HepG2 (cell line): ENCODE data around the gene KRI1. TPM values are rescaled to one million over a fixed set of nuclear protein-coding genes. Genes with fewer than 3 reads are reported as not detected.

ENCODE experiments used
- FOXA3 ChIP-seq: IDR thresholded peaks from 2 replicates; pipeline ENCODE4 v1.6.1; 2016; ENCODE audit warnings: missing genetic modification reagents, missing compliant biosample characterization
- KLF12 ChIP-seq: sonication (generic); formaldehyde crosslinking; IDR thresholded peaks from 2 replicates; pipeline ENCODE4 v1.4.0; 2020; ENCODE audit warnings: missing genetic modification reagents, borderline replicate concordance
- KLF15 ChIP-seq: sonication (generic); formaldehyde crosslinking; IDR thresholded peaks from 2 replicates; pipeline ENCODE4 v1.8.1; 2023; ENCODE audit warnings: borderline replicate concordance, mild to moderate bottlenecking, inconsistent platforms, missing genetic modification reagents, mixed read lengths
- MED1 ChIP-seq: sonication (generic); formaldehyde crosslinking; IDR thresholded peaks from 2 replicates; pipeline ENCODE4 v1.4.0; 2020; ENCODE audit warnings: missing genetic modification reagents
- PAX8 ChIP-seq: sonication (generic); formaldehyde crosslinking; IDR thresholded peaks from 2 replicates; pipeline ENCODE4 v1.8.0; 2022; ENCODE audit warnings: mild to moderate bottlenecking, missing genetic modification reagents, borderline replicate concordance
- PTBP1 ChIP-seq: fragments of 200-400 bp; formaldehyde crosslinking; IDR thresholded peaks from 2 replicates; pipeline ENCODE4 v1.6.1; 2018; ENCODE audit warnings: low read length, low read depth; ENCODE audit not compliant: poor library complexity, severe bottlenecking
- RAD51 ChIP-seq: fragments of 450-650 bp; IDR thresholded peaks from 2 replicates; pipeline ENCODE4 v1.6.1; 2016; ENCODE audit warnings: borderline replicate concordance
- ZNF776 ChIP-seq: sonication (generic); formaldehyde crosslinking; IDR thresholded peaks from 2 replicates; pipeline ENCODE4 v1.4.0; 2020; ENCODE audit warnings: mild to moderate bottlenecking, missing genetic modification reagents
- ZNF883 ChIP-seq: sonication (generic); formaldehyde crosslinking; IDR thresholded peaks from 2 replicates; pipeline ENCODE4 v1.5.1; 2020; ENCODE audit warnings: mild to moderate bottlenecking, missing genetic modification reagents; ENCODE audit errors: not compliant biosample characterization
- ZSCAN29 ChIP-seq: sonication (generic); formaldehyde crosslinking; conservative IDR thresholded peaks from 2 replicates; pipeline ENCODE4 v1.4.0; 2020; ENCODE audit warnings: mild to moderate bottlenecking, missing genetic modification reagents
- polyA plus RNA-seq, 8 experiments: library from polyadenylated mRNA; depleted of rRNA in 3 of 8; stranded (reverse) in 7 of 8; unstranded in 1 of 8; fragments of >200 nt; fragmentation: Illumina TruSeq in 4 of 8; extraction: Trizol in 4 of 8; gene quantifications; 2 replicates each; pipeline versions ENCODE4 v1.2.1 to v1.2.3, GENCODE V29; 2011 to 2016; ENCODE audit warnings: low read depth in 4 of 8, missing spikeins in 1 of 8, mixed read lengths in 1 of 8; ENCODE audit not compliant: insufficient read depth in 1 of 8
- total RNA-seq, 5 experiments: library from RNA; depleted of rRNA; stranded (reverse); fragments of >200 nt; fragmentation: Illumina TruSeq; extraction: Trizol; gene quantifications; 2 replicates each; pipeline ENCODE4 v1.2.3, GENCODE V29; 2016; ENCODE audit warnings: low read depth in 1 of 5
- TF ChIP-seq, protein P1 (sequence below): sonication (generic); formaldehyde crosslinking; IDR thresholded peaks from 2 replicates; pipeline ENCODE4 v1.4.0; 2020; ENCODE audit warnings: missing genetic modification reagents
- TF ChIP-seq, protein P2 (sequence below): sonication (generic); formaldehyde crosslinking; IDR thresholded peaks from 2 replicates; pipeline ENCODE4 v1.8.0; 2022; ENCODE audit warnings: missing genetic modification reagents, mild to moderate bottlenecking, inconsistent platforms, borderline replicate concordance
- TF ChIP-seq, protein P3 (sequence below): sonication (generic); formaldehyde crosslinking; IDR thresholded peaks from 2 replicates; pipeline ENCODE4 v1.4.0; 2020; ENCODE audit warnings: missing genetic modification reagents, mild to moderate bottlenecking, borderline replicate concordance
- TF ChIP-seq, protein P4 (sequence below): sonication (generic); formaldehyde crosslinking; IDR thresholded peaks from 2 replicates; pipeline ENCODE4 v1.4.0; 2020; ENCODE audit warnings: mild to moderate bottlenecking, missing genetic modification reagents, borderline replicate concordance
- TF ChIP-seq, protein P5 (sequence below): sonication (generic); formaldehyde crosslinking; IDR thresholded peaks from 2 replicates; pipeline ENCODE4 v1.5.0; 2020; ENCODE audit warnings: missing genetic modification reagents, mild to moderate bottlenecking, borderline replicate concordance
- TF ChIP-seq, protein P6 (sequence below): sonication (generic); formaldehyde crosslinking; IDR thresholded peaks from 2 replicates; pipeline ENCODE4 v1.9.0; 2021; ENCODE audit warnings: missing genetic modification reagents, borderline replicate concordance
- TF ChIP-seq, protein P7 (sequence below): sonication (generic); formaldehyde crosslinking; IDR thresholded peaks from 2 replicates; pipeline ENCODE4 v1.4.0; 2020; ENCODE audit warnings: missing genetic modification reagents

The KRI1 gene
- total and polyA plus RNA-seq, 2 of the 13 experiments (the other 11 are each of a cell fraction or from before 2014, with no cell fraction given): 9.1 to 11.7 TPM

DNA sequence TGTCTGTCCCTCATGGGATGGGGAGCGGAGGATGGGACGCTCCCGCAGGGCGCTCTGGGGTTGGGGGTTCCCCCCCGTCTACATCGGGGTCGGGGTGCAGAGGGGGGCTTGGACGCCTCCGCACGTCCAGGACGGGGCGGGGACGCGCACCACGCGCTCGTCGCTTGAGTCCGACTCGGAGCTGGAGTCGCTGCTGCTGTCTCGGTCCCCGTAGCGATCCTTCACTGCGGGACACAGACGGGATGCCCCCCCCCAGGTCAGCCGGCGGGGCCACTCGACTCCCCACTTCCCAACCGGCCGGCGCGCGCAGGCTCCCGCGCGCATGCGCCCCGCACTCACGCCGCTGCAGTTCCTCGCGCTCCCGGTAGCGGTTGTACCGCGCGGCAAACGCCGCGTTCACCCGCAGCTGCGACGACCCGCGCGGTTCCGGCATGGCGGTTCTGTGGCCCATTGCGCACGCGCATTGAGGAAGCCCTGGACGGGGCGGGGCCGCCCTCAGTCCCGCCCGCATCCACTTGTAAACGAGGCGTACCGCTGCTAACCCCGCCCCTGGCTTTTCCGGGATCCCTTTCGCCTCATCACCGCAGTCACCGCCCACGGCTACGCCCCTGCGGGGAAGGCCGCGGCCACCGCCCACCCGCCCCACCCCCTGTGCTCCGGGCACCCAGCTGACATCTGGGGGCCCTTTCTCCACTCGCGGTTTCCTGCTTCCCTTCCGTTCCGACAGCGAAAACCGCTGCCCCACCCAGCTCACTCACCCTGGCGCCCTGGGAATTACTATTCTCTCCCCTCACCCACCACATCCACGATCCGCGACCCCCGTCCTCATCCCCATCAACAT is at the start of gene KRI1 (continued):
- TF ChIP-seq, protein P1, sequence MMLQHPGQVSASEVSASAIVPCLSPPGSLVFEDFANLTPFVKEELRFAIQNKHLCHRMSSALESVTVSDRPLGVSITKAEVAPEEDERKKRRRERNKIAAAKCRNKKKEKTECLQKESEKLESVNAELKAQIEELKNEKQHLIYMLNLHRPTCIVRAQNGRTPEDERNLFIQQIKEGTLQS (CRISPR knock-in tag): peak; percentile 47; the same call in 1 of the 2 replicates
- TF ChIP-seq MED1 (CRISPR knock-in tag) (peak; percentile 81), ZNF883 (CRISPR knock-in tag) (peak; percentile 96), KLF12 (CRISPR knock-in tag) (peak; percentile 74; the same call in 1 of the 2 replicates), PAX8 (no peak), ZNF776 (CRISPR knock-in tag) (peak; percentile 94), PTBP1 (no peak), KLF15 (0 out of 2 replicates have a peak, but pooled peaks have one; percentile 58), RAD51 (no peak), FOXA3 (peak; percentile 79), ZSCAN29 (CRISPR knock-in tag) (0 out of 2 replicates have a peak, but pooled peaks have one; percentile 35)
- TF ChIP-seq, protein P2, sequence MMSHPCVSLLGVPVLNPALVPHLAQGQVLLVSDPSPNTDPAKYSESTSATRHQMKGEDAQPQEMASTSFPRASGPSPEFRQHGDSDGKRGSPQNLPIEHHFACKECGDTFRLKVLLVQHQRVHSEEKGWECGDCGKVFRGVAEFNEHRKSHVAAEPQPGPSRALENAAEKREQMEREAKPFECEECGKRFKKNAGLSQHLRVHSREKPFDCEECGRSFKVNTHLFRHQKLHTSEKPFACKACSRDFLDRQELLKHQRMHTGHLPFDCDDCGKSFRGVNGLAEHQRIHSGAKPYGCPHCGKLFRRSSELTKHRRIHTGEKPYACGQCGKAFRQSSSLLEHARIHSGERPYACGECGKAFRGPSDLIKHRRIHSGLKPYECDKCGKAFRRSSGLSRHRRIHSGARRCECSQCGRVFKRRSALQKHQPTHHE: peak; percentile 85; the same call in 1 of the 2 replicates
- TF ChIP-seq, protein P3, sequence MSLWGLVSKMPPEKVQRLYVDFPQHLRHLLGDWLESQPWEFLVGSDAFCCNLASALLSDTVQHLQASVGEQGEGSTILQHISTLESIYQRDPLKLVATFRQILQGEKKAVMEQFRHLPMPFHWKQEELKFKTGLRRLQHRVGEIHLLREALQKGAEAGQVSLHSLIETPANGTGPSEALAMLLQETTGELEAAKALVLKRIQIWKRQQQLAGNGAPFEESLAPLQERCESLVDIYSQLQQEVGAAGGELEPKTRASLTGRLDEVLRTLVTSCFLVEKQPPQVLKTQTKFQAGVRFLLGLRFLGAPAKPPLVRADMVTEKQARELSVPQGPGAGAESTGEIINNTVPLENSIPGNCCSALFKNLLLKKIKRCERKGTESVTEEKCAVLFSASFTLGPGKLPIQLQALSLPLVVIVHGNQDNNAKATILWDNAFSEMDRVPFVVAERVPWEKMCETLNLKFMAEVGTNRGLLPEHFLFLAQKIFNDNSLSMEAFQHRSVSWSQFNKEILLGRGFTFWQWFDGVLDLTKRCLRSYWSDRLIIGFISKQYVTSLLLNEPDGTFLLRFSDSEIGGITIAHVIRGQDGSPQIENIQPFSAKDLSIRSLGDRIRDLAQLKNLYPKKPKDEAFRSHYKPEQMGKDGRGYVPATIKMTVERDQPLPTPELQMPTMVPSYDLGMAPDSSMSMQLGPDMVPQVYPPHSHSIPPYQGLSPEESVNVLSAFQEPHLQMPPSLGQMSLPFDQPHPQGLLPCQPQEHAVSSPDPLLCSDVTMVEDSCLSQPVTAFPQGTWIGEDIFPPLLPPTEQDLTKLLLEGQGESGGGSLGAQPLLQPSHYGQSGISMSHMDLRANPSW (CRISPR knock-in tag): no peak
- TF ChIP-seq, protein P4, sequence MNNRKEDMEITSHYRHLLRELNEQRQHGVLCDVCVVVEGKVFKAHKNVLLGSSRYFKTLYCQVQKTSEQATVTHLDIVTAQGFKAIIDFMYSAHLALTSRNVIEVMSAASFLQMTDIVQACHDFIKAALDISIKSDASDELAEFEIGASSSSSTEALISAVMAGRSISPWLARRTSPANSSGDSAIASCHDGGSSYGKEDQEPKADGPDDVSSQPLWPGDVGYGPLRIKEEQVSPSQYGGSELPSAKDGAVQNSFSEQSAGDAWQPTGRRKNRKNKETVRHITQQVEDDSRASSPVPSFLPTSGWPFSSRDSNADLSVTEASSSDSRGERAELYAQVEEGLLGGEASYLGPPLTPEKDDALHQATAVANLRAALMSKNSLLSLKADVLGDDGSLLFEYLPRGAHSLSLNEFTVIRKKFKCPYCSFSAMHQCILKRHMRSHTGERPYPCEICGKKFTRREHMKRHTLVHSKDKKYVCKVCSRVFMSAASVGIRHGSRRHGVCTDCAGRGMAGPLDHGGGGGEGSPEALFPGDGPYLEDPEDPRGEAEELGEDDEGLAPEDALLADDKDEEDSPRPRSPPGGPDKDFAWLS (CRISPR knock-in tag): no peak
- TF ChIP-seq, protein P5, sequence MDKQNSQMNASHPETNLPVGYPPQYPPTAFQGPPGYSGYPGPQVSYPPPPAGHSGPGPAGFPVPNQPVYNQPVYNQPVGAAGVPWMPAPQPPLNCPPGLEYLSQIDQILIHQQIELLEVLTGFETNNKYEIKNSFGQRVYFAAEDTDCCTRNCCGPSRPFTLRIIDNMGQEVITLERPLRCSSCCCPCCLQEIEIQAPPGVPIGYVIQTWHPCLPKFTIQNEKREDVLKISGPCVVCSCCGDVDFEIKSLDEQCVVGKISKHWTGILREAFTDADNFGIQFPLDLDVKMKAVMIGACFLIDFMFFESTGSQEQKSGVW (CRISPR knock-in tag): no peak
- TF ChIP-seq, protein P6, sequence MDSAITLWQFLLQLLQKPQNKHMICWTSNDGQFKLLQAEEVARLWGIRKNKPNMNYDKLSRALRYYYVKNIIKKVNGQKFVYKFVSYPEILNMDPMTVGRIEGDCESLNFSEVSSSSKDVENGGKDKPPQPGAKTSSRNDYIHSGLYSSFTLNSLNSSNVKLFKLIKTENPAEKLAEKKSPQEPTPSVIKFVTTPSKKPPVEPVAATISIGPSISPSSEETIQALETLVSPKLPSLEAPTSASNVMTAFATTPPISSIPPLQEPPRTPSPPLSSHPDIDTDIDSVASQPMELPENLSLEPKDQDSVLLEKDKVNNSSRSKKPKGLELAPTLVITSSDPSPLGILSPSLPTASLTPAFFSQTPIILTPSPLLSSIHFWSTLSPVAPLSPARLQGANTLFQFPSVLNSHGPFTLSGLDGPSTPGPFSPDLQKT (CRISPR knock-in tag): no peak
- TF ChIP-seq, protein P7, sequence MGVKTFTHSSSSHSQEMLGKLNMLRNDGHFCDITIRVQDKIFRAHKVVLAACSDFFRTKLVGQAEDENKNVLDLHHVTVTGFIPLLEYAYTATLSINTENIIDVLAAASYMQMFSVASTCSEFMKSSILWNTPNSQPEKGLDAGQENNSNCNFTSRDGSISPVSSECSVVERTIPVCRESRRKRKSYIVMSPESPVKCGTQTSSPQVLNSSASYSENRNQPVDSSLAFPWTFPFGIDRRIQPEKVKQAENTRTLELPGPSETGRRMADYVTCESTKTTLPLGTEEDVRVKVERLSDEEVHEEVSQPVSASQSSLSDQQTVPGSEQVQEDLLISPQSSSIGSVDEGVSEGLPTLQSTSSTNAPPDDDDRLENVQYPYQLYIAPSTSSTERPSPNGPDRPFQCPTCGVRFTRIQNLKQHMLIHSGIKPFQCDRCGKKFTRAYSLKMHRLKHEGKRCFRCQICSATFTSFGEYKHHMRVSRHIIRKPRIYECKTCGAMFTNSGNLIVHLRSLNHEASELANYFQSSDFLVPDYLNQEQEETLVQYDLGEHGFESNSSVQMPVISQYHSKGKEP: peak; percentile 96
